Measurements from ENCODE around the gene TMEM132A. TPM values are rescaled to one million over a fixed set of nuclear protein-coding genes. Genes with fewer than 3 reads are reported as not detected.

The TMEM132A gene
- total and polyA plus RNA-seq, 4 experiments from 2014 or later: 0.78 to 0.93 TPM; not detected in 2

- H3K4me1 Mint-ChIP-seq: peaks cover 6 to 20% (median 11%) of the 10 kb centered on the region in 4 donors
- H3K27me3 ChIP-seq (ENCODE audit: insufficient read depth, low read length): peaks cover 9% of the 10 kb centered on the region
- DNase-seq: no peak
- no peaks in the 10 kb centered on the region for H3K9me3 Mint-ChIP-seq
- no peak overlapping the region for H3K4me3 Mint-ChIP-seq
- H3K9me3 ChIP-seq (ENCODE audit: control insufficient read depth in 1 of 2, low read length in 2 of 2): no peaks in the 10 kb centered on the region
- H3K4me1 ChIP-seq (ENCODE audit: insufficient read depth, low read length): peaks cover 9% of the 10 kb centered on the region
- H3K27ac Mint-ChIP-seq: no peak overlapping the region
- intact Hi-C loops (cut with micrococcal nuclease): no loop called here
- H3K27ac ChIP-seq (ENCODE audit: low read depth, low read length): no peak overlapping the region
- CTCF ChIA-PET (ENCODE audit: partially characterized antibody): interaction anchor here (1.4 to 1.6 kb wide), 2 partner anchors 9 to 39 kb away, joined by 3 read pairs; no protein-coding TSS in a partner anchor
- no peaks in the 10 kb centered on the region for H3K36me3 ChIP-seq (ENCODE audit: insufficient read depth, low read length)
- no peaks in the 10 kb centered on the region for H3K36me3 Mint-ChIP-seq
- H3K27me3 Mint-ChIP-seq: peaks cover 7 to 10% of the 10 kb centered on the region in 2 donors
- POLR2A ChIA-PET (ENCODE audit: partially characterized antibody): interaction anchor here (0.7 kb wide), 1 partner anchor 17 kb away, joined by 3 read pairs; the partner anchor contains the start of gene CD6
- no peak overlapping the region for H3K4me3 ChIP-seq (ENCODE audit: low read length in 2 of 2)
Observed at GRCh38 chr11:60954421-60954820, 30.2 kb downstream of the TMEM132A start.

GRCh38 chr11:60955571-60955970, 31.3 kb downstream of the TMEM132A start:
- no peak overlapping the region for H3K27ac ChIP-seq (ENCODE audit: low read depth, low read length)
- Mint-ChIP-seq H3K27ac (no peak overlapping the region), H3K4me3 (no peak overlapping the region), H3K27me3 (peaks cover 7 to 8% of the 10 kb centered on the region in 2 donors), H3K9me3 (no peaks in the 10 kb centered on the region), H3K36me3 (no peaks in the 10 kb centered on the region), H3K4me1 (peaks cover 6 to 16% (median 11%) of the 10 kb centered on the region in 4 donors)
- DNase-seq: no peak
- H3K9me3 ChIP-seq (ENCODE audit: control insufficient read depth in 1 of 2, low read length in 2 of 2): no peaks in the 10 kb centered on the region
- intact Hi-C loops (cut with micrococcal nuclease): no loop called here
- peaks cover 6% of the 10 kb centered on the region for H3K27me3 ChIP-seq (ENCODE audit: insufficient read depth, low read length)
- H3K4me3 ChIP-seq (ENCODE audit: low read length in 2 of 2): no peak overlapping the region
- peaks cover 9% of the 10 kb centered on the region for H3K4me1 ChIP-seq (ENCODE audit: insufficient read depth, low read length)
- no peaks in the 10 kb centered on the region for H3K36me3 ChIP-seq (ENCODE audit: insufficient read depth, low read length)
- POLR2A ChIA-PET (ENCODE audit: partially characterized antibody): no interaction called here
- CTCF ChIA-PET (ENCODE audit: partially characterized antibody): interaction anchor here (1.6 kb wide), 1 partner anchor 41 kb away, joined by 3 read pairs; no protein-coding TSS in a partner anchor

- no peaks in the 10 kb centered on the region for H3K9me3 ChIP-seq (ENCODE audit: control insufficient read depth in 1 of 2, low read length in 2 of 2)
- H3K36me3 ChIP-seq (ENCODE audit: insufficient read depth, low read length): no peaks in the 10 kb centered on the region
- ChIA-PET CTCF (ENCODE audit: partially characterized antibody) (interaction anchor here (1.1 kb wide), 1 partner anchor 230 kb away, joined by 3 read pairs; no protein-coding TSS in a partner anchor), POLR2A (ENCODE audit: partially characterized antibody) (no interaction called here)
- Mint-ChIP-seq H3K9me3 (no peaks in the 10 kb centered on the region), H3K27me3 (peaks cover 7% of the 10 kb centered on the region in 2 donors), H3K4me1 (peaks cover 6 to 10% (median 8%) of the 10 kb centered on the region in 4 donors), H3K4me3 (no peak overlapping the region), H3K27ac (peak overlapping the region in 1 of 7 donors; percentile 58), H3K36me3 (no peaks in the 10 kb centered on the region)
- H3K27ac ChIP-seq (ENCODE audit: low read depth, low read length): no peak overlapping the region
- DNase-seq: no peak
- H3K27me3 ChIP-seq (ENCODE audit: insufficient read depth, low read length): no peaks in the 10 kb centered on the region
- intact Hi-C loops (cut with micrococcal nuclease): no loop called here
- peaks cover 7% of the 10 kb centered on the region for H3K4me1 ChIP-seq (ENCODE audit: insufficient read depth, low read length)
- H3K4me3 ChIP-seq (ENCODE audit: low read length in 2 of 2): no peak overlapping the region
Observed at GRCh38 chr11:60957188-60957587, 32.9 kb downstream of the TMEM132A start.

DNA sequence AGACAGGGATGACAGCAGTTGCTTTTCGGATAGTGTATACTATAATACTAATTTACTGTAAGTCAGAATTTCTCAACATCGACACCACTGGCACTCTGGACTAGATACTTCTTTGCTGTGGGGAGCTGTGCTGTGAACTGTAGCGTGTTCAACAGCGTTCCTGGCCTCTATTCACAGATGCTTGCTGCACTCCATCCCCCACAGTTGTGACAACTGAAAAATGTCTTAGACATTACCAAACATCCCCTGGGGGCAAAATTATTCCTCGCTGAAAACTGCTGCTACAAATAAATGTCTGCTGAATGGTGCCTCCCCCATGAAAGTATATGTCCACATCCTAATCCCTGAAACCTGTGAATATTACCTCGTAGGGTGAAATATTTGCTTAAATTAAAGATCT, 35.2 kb downstream of the TMEM132A start:
- H3K27me3 Mint-ChIP-seq: peaks cover 1% of the 10 kb centered on the region in 2 donors
- peak overlapping the region in 1 of 8 donors; percentile 41 for H3K4me3 Mint-ChIP-seq
- Histone ChIP-seq H3K27me3 (ENCODE audit: insufficient read depth, low read length) (no peaks in the 10 kb centered on the region), H3K4me1 (ENCODE audit: insufficient read depth, low read length) (no peaks in the 10 kb centered on the region), H3K36me3 (ENCODE audit: insufficient read depth, low read length) (no peaks in the 10 kb centered on the region), H3K9me3 (ENCODE audit: control insufficient read depth in 1 of 2, low read length in 2 of 2) (no peaks in the 10 kb centered on the region), H3K27ac (ENCODE audit: low read depth, low read length) (no peak overlapping the region), H3K4me3 (ENCODE audit: low read length in 2 of 2) (no peak overlapping the region)
- no peaks in the 10 kb centered on the region for H3K36me3 Mint-ChIP-seq
- CTCF ChIA-PET (ENCODE audit: partially characterized antibody): interaction anchor here (1.3 kb wide), 1 partner anchor 10 kb away, joined by 4 read pairs; no protein-coding TSS in a partner anchor
- no peaks in the 10 kb centered on the region for H3K4me1 Mint-ChIP-seq
- POLR2A ChIA-PET (ENCODE audit: partially characterized antibody): interaction anchor here (1.2 kb wide), 1 partner anchor 9 kb away, joined by 3 read pairs; no protein-coding TSS in a partner anchor
- no peak overlapping the region for H3K27ac Mint-ChIP-seq
- no peak for DNase-seq
- no peaks in the 10 kb centered on the region for H3K9me3 Mint-ChIP-seq
- intact Hi-C loops (cut with micrococcal nuclease): no loop called here

DNA sequence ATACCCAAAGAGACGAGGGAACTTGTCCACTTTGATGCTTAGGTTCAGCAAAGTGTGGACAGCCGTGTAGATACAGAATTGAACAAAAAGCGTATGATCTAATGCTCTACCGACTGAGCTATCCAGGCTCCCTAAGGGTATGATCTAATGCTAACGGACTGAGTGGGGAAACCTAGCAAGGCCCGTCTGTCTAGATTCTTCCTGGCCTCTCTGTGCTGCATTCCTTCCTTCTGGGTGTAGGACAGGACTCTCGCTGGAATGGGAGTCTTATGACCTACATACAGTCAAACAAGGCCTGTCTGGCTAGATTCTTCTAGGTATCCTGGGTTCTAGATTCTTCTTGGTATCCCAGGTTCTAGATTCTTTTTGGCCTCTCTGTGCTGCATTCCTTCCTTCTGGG, 36.1 kb downstream of the TMEM132A start:
- ChIA-PET CTCF (ENCODE audit: partially characterized antibody) (interaction anchor here (1.3 kb wide), 1 partner anchor 9 kb away, joined by 4 read pairs; no protein-coding TSS in a partner anchor), POLR2A (ENCODE audit: partially characterized antibody) (interaction anchor here (1.7 kb wide), 1 partner anchor 11 kb away, joined by 3 read pairs; the partner anchor contains the start of gene CD6)
- Mint-ChIP-seq H3K27ac (no peak overlapping the region), H3K4me1 (no peaks in the 10 kb centered on the region), H3K27me3 (peaks cover 1% of the 10 kb centered on the region in 2 donors), H3K9me3 (no peaks in the 10 kb centered on the region), H3K4me3 (no peak overlapping the region), H3K36me3 (no peaks in the 10 kb centered on the region)
- Histone ChIP-seq H3K9me3 (ENCODE audit: control insufficient read depth in 1 of 2, low read length in 2 of 2) (no peaks in the 10 kb centered on the region), H3K36me3 (ENCODE audit: insufficient read depth, low read length) (no peaks in the 10 kb centered on the region), H3K4me3 (ENCODE audit: low read length in 2 of 2) (no peak overlapping the region), H3K4me1 (ENCODE audit: insufficient read depth, low read length) (no peaks in the 10 kb centered on the region), H3K27ac (ENCODE audit: low read depth, low read length) (no peak overlapping the region), H3K27me3 (ENCODE audit: insufficient read depth, low read length) (no peaks in the 10 kb centered on the region)
- intact Hi-C loops (cut with micrococcal nuclease): no loop called here
- DNase-seq: no peak

DNA sequence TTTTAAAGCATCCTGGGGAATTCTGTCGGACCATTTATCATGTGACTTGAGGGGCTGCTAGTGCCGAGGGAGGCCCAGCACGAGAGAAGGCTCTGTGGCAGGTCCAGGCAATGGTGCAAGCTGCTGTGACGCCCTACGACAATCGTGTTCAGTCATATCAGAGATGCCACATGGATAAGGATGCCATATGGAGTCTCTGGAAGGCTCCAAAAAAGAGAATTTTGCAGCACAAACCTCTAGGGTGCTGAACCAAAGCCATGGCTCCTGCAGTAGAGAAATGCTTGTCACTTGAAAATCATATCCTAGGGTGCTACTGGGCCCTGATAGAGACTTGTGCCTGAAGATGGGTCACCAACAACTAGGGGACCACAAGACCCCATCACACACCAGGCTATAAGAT, 40.5 kb downstream of the TMEM132A start:
- Mint-ChIP-seq H3K27ac (no peak overlapping the region), H3K4me1 (no peaks in the 10 kb centered on the region), H3K36me3 (no peaks in the 10 kb centered on the region), H3K4me3 (no peak overlapping the region), H3K9me3 (peaks cover 0 to 9% (median 2%) of the 10 kb centered on the region in 8 donors), H3K27me3 (peaks cover 0 to 1% of the 10 kb centered on the region in 2 donors)
- Histone ChIP-seq H3K4me3 (ENCODE audit: low read length in 2 of 2) (no peak overlapping the region), H3K9me3 (ENCODE audit: control insufficient read depth in 1 of 2, low read length in 2 of 2) (no peaks in the 10 kb centered on the region), H3K27me3 (ENCODE audit: insufficient read depth, low read length) (no peaks in the 10 kb centered on the region), H3K27ac (ENCODE audit: low read depth, low read length) (no peak overlapping the region), H3K36me3 (ENCODE audit: insufficient read depth, low read length) (no peaks in the 10 kb centered on the region), H3K4me1 (ENCODE audit: insufficient read depth, low read length) (no peaks in the 10 kb centered on the region)
- DNase-seq: no peak
- intact Hi-C loops (cut with micrococcal nuclease): no loop called here
- POLR2A ChIA-PET (ENCODE audit: partially characterized antibody): no interaction called here
- CTCF ChIA-PET (ENCODE audit: partially characterized antibody): no interaction called here

DNA sequence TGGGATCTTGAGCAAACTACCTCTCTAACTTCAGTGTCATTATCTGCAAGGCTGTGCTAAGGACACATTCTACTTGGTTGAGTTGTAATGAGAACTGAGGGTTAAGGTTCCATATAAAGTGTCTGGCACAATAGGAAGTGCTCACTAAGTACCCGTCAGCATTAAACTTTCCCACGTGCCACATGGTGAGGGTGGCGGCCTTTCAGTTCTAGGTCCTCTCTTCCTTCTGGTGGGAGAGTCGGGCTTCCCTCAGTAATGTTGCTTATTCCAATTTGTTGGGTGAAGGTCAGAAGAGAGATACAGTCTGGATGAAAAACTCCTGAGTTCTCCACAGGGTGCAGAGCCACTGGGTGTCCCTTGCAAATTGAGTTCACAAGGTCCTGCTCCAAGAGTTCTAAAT, 42.6 kb downstream of the TMEM132A start:
- no peak for DNase-seq
- ChIA-PET CTCF (ENCODE audit: partially characterized antibody) (no interaction called here), POLR2A (ENCODE audit: partially characterized antibody) (interaction anchor here (1.5 kb wide), 1 partner anchor 12 kb away, joined by 5 read pairs; no protein-coding TSS in a partner anchor)
- Mint-ChIP-seq H3K27ac (no peak overlapping the region), H3K4me3 (no peak overlapping the region), H3K36me3 (peaks cover 0 to 4% of the 10 kb centered on the region in 2 donors), H3K27me3 (peaks cover 0 to 1% of the 10 kb centered on the region in 2 donors), H3K4me1 (peaks cover 14 to 17% (median 15%) of the 10 kb centered on the region in 4 donors), H3K9me3 (peaks cover 0 to 9% (median 3%) of the 10 kb centered on the region in 8 donors)
- no peaks in the 10 kb centered on the region for H3K36me3 ChIP-seq (ENCODE audit: insufficient read depth, low read length)
- intact Hi-C loops (cut with micrococcal nuclease): no loop called here
- no peaks in the 10 kb centered on the region for H3K9me3 ChIP-seq (ENCODE audit: control insufficient read depth in 1 of 2, low read length in 2 of 2)
- peaks cover 15% of the 10 kb centered on the region for H3K4me1 ChIP-seq (ENCODE audit: insufficient read depth, low read length)
- no peak overlapping the region for H3K27ac ChIP-seq (ENCODE audit: low read depth, low read length)
- H3K4me3 ChIP-seq (ENCODE audit: low read length in 2 of 2): no peak overlapping the region
- no peaks in the 10 kb centered on the region for H3K27me3 ChIP-seq (ENCODE audit: insufficient read depth, low read length)
